HFFc6 (cell line): ENCODE data around the gene OR2T35. TPM values are rescaled to one million over a fixed set of nuclear protein-coding genes. Genes with fewer than 3 reads are reported as not detected.

Experiments used
- DNase-seq: peaks from one replicate; pipeline ENCODE4 v3.0.0-alpha.2; 2018
- H3K27ac Mint-ChIP-seq: 2 replicates; pipeline ENCODE4 v1.8.0; 2020; ENCODE audit warnings: mild to moderate bottlenecking, mixed read lengths
- H3K27me3 Mint-ChIP-seq: 2 replicates; pipeline ENCODE4 v1.8.0; 2021; ENCODE audit warnings: mild to moderate bottlenecking, moderate library complexity, mixed read lengths; ENCODE audit not compliant: insufficient read depth
- H3K36me3 Mint-ChIP-seq: 2 replicates; pipeline ENCODE4 v1.8.0; 2021; ENCODE audit warnings: low read depth, mixed read lengths
- H3K4me1 Mint-ChIP-seq: 2 replicates; pipeline ENCODE4 v1.8.0; 2020; ENCODE audit warnings: low read depth, mixed read lengths
- H3K4me3 Mint-ChIP-seq: 2 replicates; pipeline ENCODE4 v1.8.0; 2020; ENCODE audit warnings: mild to moderate bottlenecking, moderate library complexity, mixed read lengths
- H3K9me3 Mint-ChIP-seq: 2 replicates; pipeline ENCODE4 v1.8.0; 2020; ENCODE audit warnings: mild to moderate bottlenecking, mixed read lengths
- CTCF ChIP-seq: fragments of 200-600 bp; sonication (generic); IDR thresholded peaks from 2 replicates; pipeline ENCODE4 v1.5.0; 2021; ENCODE audit warnings: antibody characterized with exemption, mild to moderate bottlenecking
- total RNA-seq, 6 experiments: library from RNA; stranded (reverse); fragmentation: NEBNext Ultra II Directional; extraction: Animal tissue kit (Norgen Biotek cat#: 25700); gene quantifications; 2 replicates in 1 of 6; 3 replicates in 5 of 6; pipeline ENCODE4 v1.2.3, GENCODE V29; 2021

The OR2T35 gene
- total RNA-seq, 6 experiments from 2014 or later, result not detected

GRCh38 chr1:248631354-248632008, 13.6 kb downstream of the OR2T35 start:
- Mint-ChIP-seq H3K27ac (no peak overlapping the region), H3K4me3 (no peak overlapping the region), H3K9me3 (no peaks in the 10 kb centered on the region), H3K36me3 (no peaks in the 10 kb centered on the region), H3K4me1 (no peaks in the 10 kb centered on the region), H3K27me3 (no peaks in the 10 kb centered on the region)
- TF ChIP-seq CTCF, result no peak
- no peak for DNase-seq

GRCh38 chr1:248630551-248630950, 14.5 kb downstream of the OR2T35 start:
- H3K4me1 Mint-ChIP-seq, result no peaks in the 10 kb centered on the region
- H3K36me3 Mint-ChIP-seq, result no peaks in the 10 kb centered on the region
- no peak for TF ChIP-seq CTCF
- DNase-seq, result no peak
- no peak overlapping the region for H3K4me3 Mint-ChIP-seq
- H3K27me3 Mint-ChIP-seq, result no peaks in the 10 kb centered on the region
- no peaks in the 10 kb centered on the region for H3K9me3 Mint-ChIP-seq
- H3K27ac Mint-ChIP-seq, result no peak overlapping the region

- Mint-ChIP-seq H3K9me3 (no peaks in the 10 kb centered on the region), H3K27ac (no peak overlapping the region), H3K27me3 (no peaks in the 10 kb centered on the region), H3K4me1 (no peaks in the 10 kb centered on the region), H3K4me3 (peak overlapping the region; percentile 32; the same call in 1 of the 2 replicates), H3K36me3 (no peaks in the 10 kb centered on the region)
- DNase-seq, result no peak
- TF ChIP-seq CTCF, result no peak
Measured at GRCh38 chr1:248627971-248628844, 16.9 kb downstream of the OR2T35 start.

GRCh38 chr1:248625971-248626370, 19.1 kb downstream of the OR2T35 start:
- Mint-ChIP-seq H3K9me3 (no peaks in the 10 kb centered on the region), H3K4me3 (no peak overlapping the region), H3K36me3 (no peaks in the 10 kb centered on the region), H3K27ac (no peak overlapping the region), H3K27me3 (peaks cover 2% of the 10 kb centered on the region; the same call in 1 of the 2 replicates), H3K4me1 (no peaks in the 10 kb centered on the region)
- no peak for TF ChIP-seq CTCF
- DNase-seq, result no peak

GRCh38 chr1:248625166-248625565, 19.9 kb downstream of the OR2T35 start:
- Mint-ChIP-seq H3K27me3 (peaks cover 2% of the 10 kb centered on the region; the same call in 1 of the 2 replicates), H3K4me3 (no peak overlapping the region), H3K9me3 (no peaks in the 10 kb centered on the region), H3K36me3 (no peaks in the 10 kb centered on the region), H3K27ac (no peak overlapping the region), H3K4me1 (no peaks in the 10 kb centered on the region)
- no peak for DNase-seq
- TF ChIP-seq CTCF, result no peak
